Fibroblast of skin of scalp (primary cell): ENCODE results near the gene MDGA2.
"Not testable (repeated sequence)": the region's sequence is repeated elsewhere in the genome, so short reads cannot be mapped to it uniquely, and the experiment has no call there.

Experiments used
- DNase-seq: peaks from one replicate; pipeline ENCODE4 v3.0.0-alpha.2; 2013

The MDGA2 gene

GRCh38 chr14:47327336-47327735, 348.1 kb downstream of the MDGA2 start:
- no peak for DNase-seq

- DNase-seq = no peak
These were observed 352.7 kb downstream of the MDGA2 start for GRCh38 chr14:47322751-47323150.

GRCh38 chr14:47302121-47302520, 373.3 kb downstream of the MDGA2 start:
- no peak for DNase-seq

GRCh38 chr14:47300796-47301195, 374.6 kb downstream of the MDGA2 start:
- peak; percentile 64 for DNase-seq

- DNase-seq = no peak
These were observed 378.0 kb downstream of the MDGA2 start for GRCh38 chr14:47297374-47297773.

- DNase-seq = no peak
These were observed 391.1 kb downstream of the MDGA2 start for GRCh38 chr14:47284283-47284682.

- not testable (repeated sequence) for DNase-seq
These were observed 393.6 kb downstream of the MDGA2 start for GRCh38 chr14:47281761-47282160.

- DNase-seq = peak; percentile 70
These were observed 397.1 kb downstream of the MDGA2 start for GRCh38 chr14:47278233-47278842.

GRCh38 chr14:47277703-47278102, 397.7 kb downstream of the MDGA2 start:
- peak; percentile 57 for DNase-seq

- DNase-seq = no peak
These were observed 398.5 kb downstream of the MDGA2 start for GRCh38 chr14:47276931-47277330.

GRCh38 chr14:47273939-47274338, 401.5 kb downstream of the MDGA2 start:
- no peak for DNase-seq

- DNase-seq = peak; percentile 55
These were observed 404.7 kb downstream of the MDGA2 start for GRCh38 chr14:47270715-47271114.

GRCh38 chr14:47269756-47270492, 405.5 kb downstream of the MDGA2 start:
- DNase-seq = peak; percentile 98

- DNase-seq = no peak
These were observed 410.6 kb downstream of the MDGA2 start for GRCh38 chr14:47264842-47265241.

GRCh38 chr14:47262801-47263200, 412.6 kb downstream of the MDGA2 start:
- DNase-seq = peak; percentile 18

- DNase-seq = no peak
These were observed 414.1 kb downstream of the MDGA2 start for GRCh38 chr14:47261350-47261749.

- DNase-seq = no peak
These were observed 415.6 kb downstream of the MDGA2 start for GRCh38 chr14:47259796-47260195.

- DNase-seq = no peak
These were observed 418.4 kb downstream of the MDGA2 start for GRCh38 chr14:47257013-47257412.

- no peak for DNase-seq
These were observed 422.6 kb downstream of the MDGA2 start for GRCh38 chr14:47252802-47253201.

- no peak for DNase-seq
These were observed 429.0 kb downstream of the MDGA2 start for GRCh38 chr14:47246367-47246766.

- DNase-seq = not testable (repeated sequence)
These were observed 432.8 kb downstream of the MDGA2 start for GRCh38 chr14:47242579-47242978.

- no peak for DNase-seq
These were observed 434.5 kb downstream of the MDGA2 start for GRCh38 chr14:47240748-47241437.

- DNase-seq = no peak
These were observed 439.8 kb downstream of the MDGA2 start for GRCh38 chr14:47235619-47236018.
